ENCODE data around the gene ETNPPL. TPM values are rescaled to one million over a fixed set of nuclear protein-coding genes. Genes with fewer than 3 reads are reported as not detected.
"Not testable (repeated sequence)": the region's sequence is repeated elsewhere in the genome, so short reads cannot be mapped to it uniquely, and the experiment has no call there.

The ETNPPL gene
- total RNA-seq, 1 donor from 2014 or later: 14.5 TPM

- ATAC-seq (ENCODE audit: poor library complexity) (no peak), DNase-seq (no peak)
- intact Hi-C loops (cut with DNase I): no loop called here
Measured at GRCh38 chr4:108766058-108766457, 3.2 kb upstream of the ETNPPL start.

- no peak for ATAC-seq (ENCODE audit: poor library complexity)
- intact Hi-C loops (cut with DNase I): no loop called here
Measured at GRCh38 chr4:108763986-108764385, 1.1 kb upstream of the ETNPPL start.

GRCh38 chr4:108763226-108763593, 357 bp upstream of the ETNPPL start:
- DNase-seq: no peak
- intact Hi-C loops (cut with DNase I): no loop called here
- peak; percentile 28 for ATAC-seq (ENCODE audit: poor library complexity)

More at GRCh38 chr4:108763986-108764385, 1.1 kb upstream of the ETNPPL start:
- no peak for DNase-seq

GRCh38 chr4:108758498-108758897, 4.4 kb downstream of the ETNPPL start:
- ATAC-seq (ENCODE audit: poor library complexity) (no peak), DNase-seq (no peak)
- intact Hi-C loops (cut with DNase I): no loop called here

GRCh38 chr4:108754327-108754726, 8.5 kb downstream of the ETNPPL start:
- intact Hi-C loops (cut with DNase I): no loop called here
- DNase-seq (no peak), ATAC-seq (ENCODE audit: poor library complexity) (no peak)

- intact Hi-C loops (cut with DNase I): no loop called here
- ATAC-seq (ENCODE audit: poor library complexity) (no peak), DNase-seq (no peak)
Measured at GRCh38 chr4:108751321-108751720, 11.5 kb downstream of the ETNPPL start.

GRCh38 chr4:108749119-108749518, 13.7 kb downstream of the ETNPPL start:
- intact Hi-C loops (cut with DNase I): no loop called here
- DNase-seq: no peak
- ATAC-seq (ENCODE audit: poor library complexity): no peak

- intact Hi-C loops (cut with DNase I): no loop called here
- no peak for DNase-seq
- ATAC-seq (ENCODE audit: poor library complexity): no peak
Measured at GRCh38 chr4:108746511-108746910, 16.3 kb downstream of the ETNPPL start.

GRCh38 chr4:108744307-108744706, 18.5 kb downstream of the ETNPPL start:
- ATAC-seq (ENCODE audit: poor library complexity) (peak; percentile 53), DNase-seq (no peak)

GRCh38 chr4:108742451-108743420, 20.1 kb downstream of the ETNPPL start:
- no peak for DNase-seq
- intact Hi-C loops (cut with DNase I): no loop called here
- ATAC-seq (ENCODE audit: poor library complexity): no peak

More at GRCh38 chr4:108744307-108744706, 18.5 kb downstream of the ETNPPL start:
- intact Hi-C loops (cut with DNase I): no loop called here

GRCh38 chr4:108738003-108738706, 24.7 kb downstream of the ETNPPL start:
- ATAC-seq (ENCODE audit: poor library complexity): no peak
- intact Hi-C loops (cut with DNase I): no loop called here

GRCh38 chr4:108731006-108731405, 31.8 kb downstream of the ETNPPL start:
- ATAC-seq (ENCODE audit: poor library complexity): no peak
- intact Hi-C loops (cut with DNase I): no loop called here
- no peak for DNase-seq

More at GRCh38 chr4:108738003-108738706, 24.7 kb downstream of the ETNPPL start:
- DNase-seq: no peak

- intact Hi-C loops (cut with DNase I): no loop called here
- ATAC-seq (ENCODE audit: poor library complexity): no peak
- DNase-seq: no peak
Measured at GRCh38 chr4:108730579-108730978, 32.3 kb downstream of the ETNPPL start.

- ATAC-seq (ENCODE audit: poor library complexity) (no peak), DNase-seq (no peak)
- intact Hi-C loops (cut with DNase I): no loop called here
Measured at GRCh38 chr4:108729731-108730130, 33.1 kb downstream of the ETNPPL start.

GRCh38 chr4:108725457-108725856, 37.4 kb downstream of the ETNPPL start:
- ATAC-seq (ENCODE audit: poor library complexity) (no peak), DNase-seq (no peak)
- intact Hi-C loops (cut with DNase I): no loop called here

- no peak for ATAC-seq (ENCODE audit: poor library complexity)
- DNase-seq: no peak
- intact Hi-C loops (cut with DNase I): no loop called here
Measured at GRCh38 chr4:108717386-108717785, 45.5 kb downstream of the ETNPPL start.

- intact Hi-C loops (cut with DNase I): no loop called here
- no peak for DNase-seq
- no peak for ATAC-seq (ENCODE audit: poor library complexity)
Measured at GRCh38 chr4:108716340-108716739, 46.5 kb downstream of the ETNPPL start.

- DNase-seq: no peak
- no peak for ATAC-seq (ENCODE audit: poor library complexity)
- intact Hi-C loops (cut with DNase I): no loop called here
Measured at GRCh38 chr4:108714880-108715279, 48.0 kb downstream of the ETNPPL start.

- ATAC-seq (ENCODE audit: poor library complexity); DNase-seq; intact Hi-C loops (cut with DNase I): not testable (repeated sequence)
Measured at GRCh38 chr4:108710578-108710977, 52.3 kb downstream of the ETNPPL start.

GRCh38 chr4:108709722-108710121, 53.1 kb downstream of the ETNPPL start:
- ATAC-seq (ENCODE audit: poor library complexity) (no peak), DNase-seq (no peak)
- intact Hi-C loops (cut with DNase I): no loop called here

All from Right ventricle myocardium superior (tissue), 1 donor.